CD4-positive, alpha-beta T cell (primary cell): ENCODE measurements around the gene MBNL1. TPM values are rescaled to one million over a fixed set of nuclear protein-coding genes. Genes with fewer than 3 reads are reported as not detected.
A peak's percentile ranks its signal among the peaks of the same experiment; 100 is the strongest.

Experiments used
- ATAC-seq: fragments of 200-7000 bp; cut with Tn5 transposase; one replicate; pipeline ENCODE4 v1.10.0; 2022; ENCODE audit warnings: mild to moderate bottlenecking; ENCODE audit not compliant: poor library complexity
- CTCF ChIA-PET: fragments of 350-600 bp; sonication (Branson Sonifier 250); formaldehyde crosslinking; loops from one replicate; lab custom pipeline; 2021; ENCODE audit warnings: antibody characterized with exemption, inconsistent platforms; lab: Charles Lee
- POLR2A ChIA-PET: fragments of 350-600 bp; sonication (Branson Sonifier 250); formaldehyde crosslinking; loops from one replicate; lab custom pipeline; 2021; ENCODE audit warnings: antibody characterized with exemption, inconsistent platforms; lab: Charles Lee
- DNase-seq, 14 experiments: peaks; one replicate each; pipeline ENCODE4 v3.0.0-alpha.2; 2013 to 2020; ENCODE audit warnings: mixed read lengths in 2 of 14
- H3K27ac ChIP-seq, 2 donors: one replicate each; pipeline versions ENCODE4 v1.5.1 to v1.7.0; 2013; ENCODE audit warnings: low read length in 2 of 2, low read depth in 1 of 2, mild to moderate bottlenecking in 1 of 2
- H3K27me3 ChIP-seq, 2 experiments: 1 replicate in 1 of 2; 2 replicates in 1 of 2; pipeline versions ENCODE4 v1.6.1 to v1.7.0; 2013; ENCODE audit warnings: low read length in 2 of 2, control low read depth in 1 of 2, mild to moderate bottlenecking in 1 of 2, moderate library complexity in 1 of 2; ENCODE audit not compliant: insufficient read depth in 2 of 2, control insufficient read depth in 1 of 2
- H3K36me3 ChIP-seq: one replicate; pipeline ENCODE4 v1.6.1; 2013; ENCODE audit warnings: low read length, control low read depth; ENCODE audit not compliant: insufficient read depth
- H3K4me1 ChIP-seq: one replicate; pipeline ENCODE4 v1.6.1; 2013; ENCODE audit warnings: low read length, control low read depth; ENCODE audit not compliant: insufficient read depth
- H3K4me3 ChIP-seq: one replicate; pipeline ENCODE4 v1.5.1; 2013; ENCODE audit warnings: mild to moderate bottlenecking, low read length, moderate library complexity
- H3K9me3 ChIP-seq, 2 experiments: 1 replicate in 1 of 2; 2 replicates in 1 of 2; pipeline versions ENCODE4 v1.6.1 to v1.7.0; 2013; ENCODE audit warnings: low read length in 2 of 2, mild to moderate bottlenecking in 2 of 2, control low read depth in 1 of 2, moderate library complexity in 1 of 2; ENCODE audit not compliant: control insufficient read depth in 1 of 2, insufficient read depth in 1 of 2
- H3K27ac Mint-ChIP-seq: one replicate; pipeline ENCODE4 v1.8.0; 2020; ENCODE audit warnings: mixed read lengths
- H3K27me3 Mint-ChIP-seq: one replicate; pipeline ENCODE4 v1.8.0; 2021; ENCODE audit warnings: mixed read lengths
- H3K36me3 Mint-ChIP-seq: one replicate; pipeline ENCODE4 v1.8.0; 2021; ENCODE audit warnings: low read depth, mixed read lengths
- H3K4me1 Mint-ChIP-seq: one replicate; pipeline ENCODE4 v1.8.0; 2021; ENCODE audit warnings: low read depth, mixed read lengths
- H3K4me3 Mint-ChIP-seq: one replicate; pipeline ENCODE4 v1.8.0; 2020; ENCODE audit warnings: mild to moderate bottlenecking, mixed read lengths
- H3K9me3 Mint-ChIP-seq: one replicate; pipeline ENCODE4 v1.8.0; 2020; ENCODE audit warnings: mixed read lengths
- intact Hi-C, 2 experiments: fragments of 100-400 bp; cut with DNase I in 1 of 2; cut with micrococcal nuclease in 1 of 2; formaldehyde crosslinking; loops; one replicate each; pipeline versions ENCODE4 v1.15.1 to v1.9.0; 2023 to 2025; cut with DNase I, micrococcal nuclease
- total RNA-seq, 174 experiments: library from RNA in 2 of 174; stranded (reverse) in 2 of 174; gene quantifications; one replicate each; pipeline ENCODE4 v1.2.3 and lab custom pipeline; 2021 to 2026
- TF ChIP-seq, protein P1 (sequence below): fragments of 200-600 bp; IDR thresholded peaks from one replicate; pipeline ENCODE4 v1.8.0; 2022; ENCODE audit warnings: antibody characterized with exemption, mild to moderate bottlenecking

The MBNL1 gene
- total RNA-seq, 2 experiments from 2014 or later, result 551 to 561 TPM

GRCh38 chr3:152269056-152269830 is 514 bp downstream of the MBNL1 start:
- Histone ChIP-seq H3K36me3 (peaks cover 3% of the 10 kb centered on the region), H3K9me3 (no peaks in the 10 kb centered on the region), H3K27me3 (no peaks in the 10 kb centered on the region), H3K27ac (peak overlapping the region; percentile 90 to 100), H3K4me3 (peak overlapping the region; percentile 90), H3K4me1 (peaks cover 24% of the 10 kb centered on the region)
- peak overlapping the region; percentile 99 for H3K27ac Mint-ChIP-seq
- peaks cover 67% of the 10 kb centered on the region for H3K4me1 Mint-ChIP-seq
- H3K36me3 Mint-ChIP-seq, result peaks cover 61% of the 10 kb centered on the region
- intact Hi-C loops, result loop anchor here (1.0 to 5.0 kb wide), 5 partner anchors 16 to 87 kb away; no protein-coding TSS in a partner anchor
- TF ChIP-seq, protein P1, sequence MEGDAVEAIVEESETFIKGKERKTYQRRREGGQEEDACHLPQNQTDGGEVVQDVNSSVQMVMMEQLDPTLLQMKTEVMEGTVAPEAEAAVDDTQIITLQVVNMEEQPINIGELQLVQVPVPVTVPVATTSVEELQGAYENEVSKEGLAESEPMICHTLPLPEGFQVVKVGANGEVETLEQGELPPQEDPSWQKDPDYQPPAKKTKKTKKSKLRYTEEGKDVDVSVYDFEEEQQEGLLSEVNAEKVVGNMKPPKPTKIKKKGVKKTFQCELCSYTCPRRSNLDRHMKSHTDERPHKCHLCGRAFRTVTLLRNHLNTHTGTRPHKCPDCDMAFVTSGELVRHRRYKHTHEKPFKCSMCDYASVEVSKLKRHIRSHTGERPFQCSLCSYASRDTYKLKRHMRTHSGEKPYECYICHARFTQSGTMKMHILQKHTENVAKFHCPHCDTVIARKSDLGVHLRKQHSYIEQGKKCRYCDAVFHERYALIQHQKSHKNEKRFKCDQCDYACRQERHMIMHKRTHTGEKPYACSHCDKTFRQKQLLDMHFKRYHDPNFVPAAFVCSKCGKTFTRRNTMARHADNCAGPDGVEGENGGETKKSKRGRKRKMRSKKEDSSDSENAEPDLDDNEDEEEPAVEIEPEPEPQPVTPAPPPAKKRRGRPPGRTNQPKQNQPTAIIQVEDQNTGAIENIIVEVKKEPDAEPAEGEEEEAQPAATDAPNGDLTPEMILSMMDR, result no peak
- CTCF ChIA-PET, result interaction anchor here (0.7 to 3.3 kb wide), 11 partner anchors 11 to 85 kb away, joined by 3 to 14 read pairs (median 3); no protein-coding TSS in a partner anchor
- POLR2A ChIA-PET, result interaction anchor here (0.6 to 13.1 kb wide), 49 partner anchors 8 to 1506 kb away, joined by 3 to 294 read pairs (median 6); partner anchors contain the start of gene SIAH2
- peak overlapping the region; percentile 94 for H3K4me3 Mint-ChIP-seq
- no peaks in the 10 kb centered on the region for H3K27me3 Mint-ChIP-seq
- DNase-seq, result peak in 13 of 14 experiments; percentile 32 to 91 (median 57)
- peak; percentile 68 for ATAC-seq
- no peaks in the 10 kb centered on the region for H3K9me3 Mint-ChIP-seq

DNA sequence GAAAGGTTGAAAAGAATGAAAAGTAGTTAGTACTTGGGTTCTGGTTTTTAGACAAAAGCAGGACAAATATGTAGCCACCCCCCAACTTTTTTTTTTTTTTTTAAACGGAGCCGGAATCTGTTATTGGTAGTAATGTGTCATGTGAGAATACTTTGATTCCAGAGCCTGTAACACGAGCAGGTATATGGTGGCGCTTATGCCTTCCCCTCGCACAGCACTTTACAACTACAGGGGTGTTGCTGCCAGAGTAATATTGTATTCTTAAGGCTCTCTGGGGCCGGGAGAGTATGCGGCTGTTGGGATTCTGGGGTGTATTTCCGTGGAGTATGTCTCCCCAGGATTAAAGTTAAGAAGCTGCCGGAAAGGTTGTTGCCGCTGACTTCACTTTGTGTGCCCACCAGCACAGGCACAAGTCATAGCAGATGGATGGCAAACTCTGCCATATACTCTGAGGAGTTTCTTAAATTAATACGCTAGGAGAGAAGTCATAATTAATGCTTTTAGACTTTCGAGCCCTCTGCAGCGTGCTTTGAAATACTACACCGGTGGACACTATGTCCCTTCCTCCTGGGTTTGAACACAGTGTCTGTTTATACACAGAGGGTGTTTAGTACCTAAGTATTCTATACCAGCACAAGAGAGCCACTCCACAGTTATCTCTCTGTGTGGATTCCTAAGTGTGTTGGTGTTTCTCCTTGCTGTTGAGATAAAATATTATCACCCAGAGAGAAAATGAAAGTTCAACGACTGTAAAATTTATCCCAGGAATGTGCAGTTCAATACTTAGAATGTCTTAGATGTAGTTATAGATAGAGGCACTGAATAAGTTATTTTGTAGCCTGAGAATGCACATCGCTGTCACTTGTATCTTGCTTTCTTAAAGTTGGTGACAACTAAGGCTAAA is 1.4 kb downstream of the MBNL1 start:
- CTCF ChIA-PET, result interaction anchor here (0.7 to 3.3 kb wide), 8 partner anchors 12 to 86 kb away, joined by 3 to 14 read pairs (median 3); no protein-coding TSS in a partner anchor

More for the DNA sequence above, 1.4 kb downstream of the MBNL1 start:
- TF ChIP-seq, protein P1, result no peak
- Mint-ChIP-seq H3K4me1 (peaks cover 66% of the 10 kb centered on the region), H3K4me3 (peak overlapping the region; percentile 94), H3K27me3 (no peaks in the 10 kb centered on the region), H3K9me3 (no peaks in the 10 kb centered on the region), H3K27ac (peak overlapping the region; percentile 99), H3K36me3 (peaks cover 56% of the 10 kb centered on the region)
- DNase-seq (peak in 7 of 14 experiments; percentile 27 to 65 (median 44)), ATAC-seq (peak; percentile 54)
- POLR2A ChIA-PET, result interaction anchor here (0.6 to 13.1 kb wide), 36 partner anchors 7 to 1370 kb away, joined by 3 to 294 read pairs (median 8); no protein-coding TSS in a partner anchor
- peak overlapping the region; percentile 90 for H3K4me3 ChIP-seq
- H3K27me3 ChIP-seq, result no peaks in the 10 kb centered on the region
- peaks cover 24% of the 10 kb centered on the region for H3K4me1 ChIP-seq
- intact Hi-C loops, result loop anchor here (1.0 to 10.0 kb wide), 7 partner anchors 15 to 115 kb away; no protein-coding TSS in a partner anchor
- peak overlapping the region; percentile 90 to 100 for H3K27ac ChIP-seq
- H3K9me3 ChIP-seq, result no peaks in the 10 kb centered on the region
- peaks cover 3% of the 10 kb centered on the region for H3K36me3 ChIP-seq
